Pancreas (tissue), 10 donors: ENCODE results near the gene RSPH6A. TPM values are rescaled to one million over a fixed set of nuclear protein-coding genes. Genes with fewer than 3 reads are reported as not detected.
"Not testable (repeated sequence)": the region's sequence is repeated elsewhere in the genome, so short reads cannot be mapped to it uniquely, and the experiment has no call there.

Experiments
- ATAC-seq, 4 donors: fragments of 200-7000 bp; cut with Tn5 transposase; one replicate each; pipeline versions ENCODE4 v1.8.0 to v1.9.1; 2020; ENCODE audit warnings: mild to moderate bottlenecking in 4 of 4, moderate library complexity in 4 of 4
- DNase-seq, 6 donors: peaks; one replicate each; pipeline ENCODE4 v3.0.0-alpha.2; 2020
- FAIRE-seq: peaks from 2 replicates; lab custom pipeline; 2012; peaks lifted over from hg19 to GRCh38; lab: Jason Lieb, UNC
- H3K27ac ChIP-seq, 4 donors: fragments of 200-600 bp; sonication (generic); 1 replicate in 3 of 4; 2 replicates in 1 of 4; pipeline versions ENCODE4 v1.5.0 to v1.8.0; 2020
- H3K27me3 ChIP-seq, 4 donors: fragments of 200-600 bp; one replicate each; pipeline ENCODE4 v1.8.0; 2021
- H3K36me3 ChIP-seq, 3 donors: fragments of 200-600 bp; sonication (generic) in 1 of 3; one replicate each; pipeline versions ENCODE4 v1.5.0 to v1.8.0; 2020 to 2021
- H3K4me1 ChIP-seq, 3 donors: fragments of 200-600 bp; one replicate each; pipeline ENCODE4 v1.8.0; 2021
- H3K4me3 ChIP-seq, 4 donors: fragments of 200-600 bp; sonication (generic) in 2 of 4; one replicate each; pipeline versions ENCODE4 v1.5.0 to v1.8.0; 2020 to 2021
- H3K9me3 ChIP-seq, 4 donors: fragments of 200-600 bp; one replicate each; pipeline ENCODE4 v1.8.0; 2021
- WGBS, 2 donors: extraction: QIAGEN DNeasy Blood & Tissue Kit; methylation state at CpG; one replicate each; pipeline ENCODE4 v1.1.7; 2013; 5-methylcytosine and 5-hydroxymethylcytosine counted together
- intact Hi-C, 3 donors: fragments of 100-400 bp; cut with DNase I; formaldehyde crosslinking; loops; one replicate each; pipeline versions ENCODE4 v1.11.1 to v1.14.2; 2022
- polyA plus RNA-seq, 2 donors: library from polyadenylated mRNA; stranded (reverse); fragments of 200-250 nt; gene quantifications; one replicate each; pipeline ENCODE4 v1.2.3, GENCODE V29; 2013
- total RNA-seq, 6 donors: library from RNA; stranded (reverse); fragmentation: NEBNext Ultra II Directional in 4 of 6; extraction: Animal tissue kit (Norgen Biotek cat#: 25700) in 4 of 6; gene quantifications; one replicate each; pipeline versions ENCODE4 v1.2.1 to v1.2.4, GENCODE V29; 2021 to 2023
- TF ChIP-seq, protein P1 (sequence below), 4 donors: fragments of 200-600 bp; sonication (generic) in 3 of 4; IDR thresholded peaks; one replicate each; pipeline versions ENCODE4 v1.5.0 to v1.8.0; 2021; ENCODE audit warnings: antibody characterized with exemption in 4 of 4
- donor health status: healthy with polysubstance abuse.
- donor health status: DM: no; HTN: no; CAD: no; lungs with moderate emphysema.
- donor health status: DM: no; HTN: no; CAD: no.
- donor health status: control.
- donor health status: control.
- donor health status: Bipolar disorder and iron deficiency.
- donor health status: DM: yes; HTN: yes; CAD: no.
- donor health status: DM: no; HTN: no; CAD: no.
- donor health status: DM: no; HTN: no; CAD: no.
- donor health status: DM: yes; HTN: yes; CAD: no.

The RSPH6A gene
- total and polyA plus RNA-seq, 8 donors = 0.08 TPM; not detected in 6

DNA sequence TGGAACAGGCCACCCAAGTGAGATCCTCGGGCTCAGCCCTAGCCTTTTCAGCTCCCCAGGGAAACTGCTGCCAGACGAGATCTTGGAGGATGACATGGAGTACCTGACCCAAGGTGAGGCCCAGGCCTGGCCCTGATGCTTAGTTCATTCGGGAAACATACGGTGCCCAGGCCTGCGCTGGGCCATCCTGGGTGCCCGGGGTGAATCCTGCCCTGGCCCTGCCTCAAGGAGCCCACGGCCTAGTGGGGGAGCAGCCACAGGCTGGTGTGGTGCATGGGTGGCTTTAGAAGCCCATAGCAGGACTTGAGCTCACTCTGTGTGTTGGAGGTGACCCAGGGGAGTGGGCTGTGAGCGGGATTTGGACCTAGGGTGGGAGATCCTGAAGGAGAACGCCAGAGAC lies 56.2 kb downstream of the RSPH6A start:
- H3K4me1 ChIP-seq = no peaks in the 10 kb centered on the region
- H3K9me3 ChIP-seq = no peaks in the 10 kb centered on the region
- H3K27ac ChIP-seq = no peak overlapping the region
- no peak overlapping the region for H3K4me3 ChIP-seq
- 78 to 85% methylated on average over 9 of the region's 9 CpGs for WGBS, 2 donors
- DNase-seq = no peak
- intact Hi-C loops = no loop called here
- no peaks in the 10 kb centered on the region for H3K27me3 ChIP-seq
- no peak for FAIRE-seq
- H3K36me3 ChIP-seq = no peaks in the 10 kb centered on the region
- ATAC-seq = no peak
- TF ChIP-seq, protein P1, sequence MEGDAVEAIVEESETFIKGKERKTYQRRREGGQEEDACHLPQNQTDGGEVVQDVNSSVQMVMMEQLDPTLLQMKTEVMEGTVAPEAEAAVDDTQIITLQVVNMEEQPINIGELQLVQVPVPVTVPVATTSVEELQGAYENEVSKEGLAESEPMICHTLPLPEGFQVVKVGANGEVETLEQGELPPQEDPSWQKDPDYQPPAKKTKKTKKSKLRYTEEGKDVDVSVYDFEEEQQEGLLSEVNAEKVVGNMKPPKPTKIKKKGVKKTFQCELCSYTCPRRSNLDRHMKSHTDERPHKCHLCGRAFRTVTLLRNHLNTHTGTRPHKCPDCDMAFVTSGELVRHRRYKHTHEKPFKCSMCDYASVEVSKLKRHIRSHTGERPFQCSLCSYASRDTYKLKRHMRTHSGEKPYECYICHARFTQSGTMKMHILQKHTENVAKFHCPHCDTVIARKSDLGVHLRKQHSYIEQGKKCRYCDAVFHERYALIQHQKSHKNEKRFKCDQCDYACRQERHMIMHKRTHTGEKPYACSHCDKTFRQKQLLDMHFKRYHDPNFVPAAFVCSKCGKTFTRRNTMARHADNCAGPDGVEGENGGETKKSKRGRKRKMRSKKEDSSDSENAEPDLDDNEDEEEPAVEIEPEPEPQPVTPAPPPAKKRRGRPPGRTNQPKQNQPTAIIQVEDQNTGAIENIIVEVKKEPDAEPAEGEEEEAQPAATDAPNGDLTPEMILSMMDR (IDR thresholded peaks at IDR 0.05) = no peak

DNA sequence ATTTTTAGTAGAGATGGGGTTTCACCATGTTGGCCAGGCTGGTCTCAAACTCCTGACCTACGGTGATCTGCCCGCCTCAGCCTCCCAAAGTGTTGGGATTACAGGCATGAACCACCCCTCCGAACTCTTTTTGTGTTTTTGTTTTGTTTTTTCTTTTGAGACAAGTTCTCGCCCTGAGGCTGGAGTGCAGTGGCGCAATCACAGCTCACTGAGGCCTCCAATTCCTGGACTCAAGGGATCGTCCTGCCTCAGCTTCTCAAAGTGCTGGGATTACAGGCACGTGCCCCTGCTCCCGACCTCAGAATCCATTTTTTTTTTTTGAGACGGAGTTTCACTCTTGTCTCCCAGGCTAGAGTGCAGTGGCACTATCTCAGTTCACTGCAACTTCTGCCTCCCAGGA lies 57.4 kb downstream of the RSPH6A start:
- no peak overlapping the region for H3K27ac ChIP-seq
- no peaks in the 10 kb centered on the region for H3K4me1 ChIP-seq
- no peak for DNase-seq
- intact Hi-C loops = no loop called here
- no peaks in the 10 kb centered on the region for H3K36me3 ChIP-seq
- 80 to 84% methylated on average over 9 of the region's 9 CpGs for WGBS, 2 donors
- ATAC-seq = no peak
- no peaks in the 10 kb centered on the region for H3K9me3 ChIP-seq
- TF ChIP-seq, protein P1 (IDR thresholded peaks at IDR 0.05) = no peak
- no peaks in the 10 kb centered on the region for H3K27me3 ChIP-seq
- FAIRE-seq = no peak
- no peak overlapping the region for H3K4me3 ChIP-seq

DNA sequence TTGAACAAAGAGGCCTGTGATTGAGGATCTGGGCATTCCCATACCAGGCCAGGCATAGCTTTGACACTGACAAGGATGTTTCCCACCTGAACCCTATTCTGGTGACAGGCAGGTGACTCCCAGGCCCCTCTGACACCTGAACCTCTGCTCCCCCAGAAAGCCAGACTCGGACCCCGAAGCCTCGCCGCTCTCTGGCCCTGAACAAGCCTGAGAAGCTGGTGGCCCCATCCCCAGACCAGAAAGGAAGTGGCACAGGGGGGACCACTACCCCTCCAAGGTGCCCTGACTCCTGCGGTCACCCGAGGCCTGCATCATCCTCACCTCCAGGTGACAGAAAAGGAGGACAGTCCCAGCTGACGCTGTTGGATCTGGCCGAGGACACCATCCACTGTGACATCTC lies 60.8 kb downstream of the RSPH6A start:
- Histone ChIP-seq H3K27me3 (no peaks in the 10 kb centered on the region), H3K4me3 (no peak overlapping the region), H3K36me3 (no peaks in the 10 kb centered on the region), H3K4me1 (no peaks in the 10 kb centered on the region), H3K9me3 (no peaks in the 10 kb centered on the region), H3K27ac (no peak overlapping the region)
- no peak for FAIRE-seq
- TF ChIP-seq, protein P1 (IDR thresholded peaks at IDR 0.05) = no peak
- intact Hi-C loops = no loop called here
- no peak for ATAC-seq
- WGBS, 2 donors = 88 to 93% methylated on average over 8 of the region's 8 CpGs
- no peak for DNase-seq

DNA sequence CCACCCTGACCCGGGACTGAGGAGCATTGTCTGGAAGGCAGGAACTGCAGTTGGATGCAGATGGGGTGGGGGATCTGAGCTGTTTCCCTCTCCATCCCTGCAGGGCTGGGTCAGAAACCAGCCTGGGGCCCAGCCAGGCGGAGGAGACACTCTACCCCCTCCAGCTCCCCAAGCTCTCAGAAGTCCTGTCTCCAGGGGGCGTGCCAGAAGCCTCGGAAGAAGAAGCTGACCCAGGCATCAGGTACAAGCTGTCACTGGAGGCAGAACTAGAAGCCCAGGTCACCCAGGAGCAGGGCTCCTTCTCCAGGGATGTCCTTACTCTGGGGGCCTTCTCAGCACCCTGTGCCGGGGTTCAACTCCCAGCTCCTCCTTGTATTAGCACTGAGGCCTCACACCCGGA lies 61.6 kb downstream of the RSPH6A start:
- Histone ChIP-seq H3K36me3 (no peaks in the 10 kb centered on the region), H3K4me1 (no peaks in the 10 kb centered on the region), H3K27ac (no peak overlapping the region), H3K27me3 (no peaks in the 10 kb centered on the region), H3K9me3 (no peaks in the 10 kb centered on the region), H3K4me3 (no peak overlapping the region)
- 63% methylated on average over 6 of the region's 6 CpGs for WGBS, 2 donors
- DNase-seq (no peak), ATAC-seq (no peak), FAIRE-seq (no peak)
- intact Hi-C loops = no loop called here
- TF ChIP-seq, protein P1 (IDR thresholded peaks at IDR 0.05) = no peak

DNA sequence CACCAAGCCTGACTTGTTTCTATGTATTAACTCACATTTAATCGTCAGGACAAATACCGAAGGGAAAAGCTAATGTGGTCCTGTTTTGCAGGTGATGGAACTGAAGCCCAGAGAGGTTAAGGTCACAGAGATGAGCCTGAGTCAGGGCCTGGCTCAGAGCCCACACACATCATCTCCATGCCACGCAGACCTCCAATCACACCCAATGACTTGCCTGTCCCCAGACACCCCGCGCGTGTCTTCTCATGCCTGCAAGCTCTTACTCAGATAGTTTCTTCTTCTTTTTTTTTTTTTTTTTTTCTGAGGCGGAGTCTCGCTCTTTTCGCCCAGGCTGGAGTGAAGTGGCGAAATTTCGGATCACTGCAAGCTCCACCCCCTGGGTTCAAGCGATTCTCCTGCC lies 62.5 kb downstream of the RSPH6A start:
- no peak overlapping the region for H3K27ac ChIP-seq
- WGBS, 2 donors = 93 to 96% methylated on average over 12 of the region's 12 CpGs
- no peak for ATAC-seq
- no peaks in the 10 kb centered on the region for H3K4me1 ChIP-seq
- no peaks in the 10 kb centered on the region for H3K36me3 ChIP-seq
- TF ChIP-seq, protein P1 (IDR thresholded peaks at IDR 0.05) = no peak
- no peaks in the 10 kb centered on the region for H3K27me3 ChIP-seq
- no peak for DNase-seq
- no peak for FAIRE-seq
- H3K9me3 ChIP-seq = no peaks in the 10 kb centered on the region
- H3K4me3 ChIP-seq = no peak overlapping the region
- intact Hi-C loops = no loop called here

DNA sequence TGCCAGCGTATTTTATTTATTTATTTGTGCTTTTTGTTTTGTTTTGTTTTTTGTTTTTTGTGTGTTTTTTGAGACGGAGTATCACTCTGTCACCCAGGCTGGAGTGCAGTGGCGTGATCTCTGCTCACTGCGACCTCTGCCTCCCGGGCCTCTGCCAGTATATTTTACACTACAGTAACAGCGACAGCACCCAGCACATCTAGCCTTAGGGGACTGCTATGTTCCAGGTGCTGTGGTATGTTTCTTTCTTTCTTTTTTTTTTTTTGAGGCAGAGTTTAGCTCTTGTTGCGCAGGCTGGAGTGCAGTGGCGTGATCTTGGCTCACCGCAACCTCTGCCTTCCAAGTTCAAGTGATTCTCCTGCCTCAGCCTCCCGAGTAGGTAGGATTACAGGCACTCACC lies 63.6 kb downstream of the RSPH6A start:
- WGBS, 2 donors = 85 to 89% methylated on average over 10 of the region's 10 CpGs
- DNase-seq, ATAC-seq, H3K4me1 ChIP-seq, intact Hi-C loops, H3K27me3 ChIP-seq, H3K4me3 ChIP-seq, H3K9me3 ChIP-seq, H3K27ac ChIP-seq, H3K36me3 ChIP-seq, FAIRE-seq: not testable (repeated sequence)
